ENCODE results near the gene POLR3E.

DNA sequence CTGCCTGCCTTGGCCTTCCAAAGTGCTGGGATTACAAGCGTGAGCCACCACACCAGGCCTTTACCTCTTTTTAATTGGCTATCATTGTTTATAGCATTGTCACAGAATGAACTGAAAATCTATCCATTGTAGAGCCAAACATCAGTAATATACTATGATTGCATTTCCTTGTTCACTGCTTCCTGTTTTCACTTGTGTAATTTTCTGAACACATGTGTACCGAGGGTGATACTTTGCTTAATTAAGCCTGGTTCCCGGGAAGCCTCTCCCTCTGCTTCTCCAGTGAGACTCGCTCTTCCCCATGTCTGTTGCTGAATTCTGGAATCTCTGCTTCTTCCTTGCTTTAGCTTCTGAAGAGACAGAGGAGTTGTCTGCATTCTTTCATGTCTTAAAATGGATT, 33.1 kb downstream of the POLR3E start:
- TF ChIP-seq, protein P1, sequence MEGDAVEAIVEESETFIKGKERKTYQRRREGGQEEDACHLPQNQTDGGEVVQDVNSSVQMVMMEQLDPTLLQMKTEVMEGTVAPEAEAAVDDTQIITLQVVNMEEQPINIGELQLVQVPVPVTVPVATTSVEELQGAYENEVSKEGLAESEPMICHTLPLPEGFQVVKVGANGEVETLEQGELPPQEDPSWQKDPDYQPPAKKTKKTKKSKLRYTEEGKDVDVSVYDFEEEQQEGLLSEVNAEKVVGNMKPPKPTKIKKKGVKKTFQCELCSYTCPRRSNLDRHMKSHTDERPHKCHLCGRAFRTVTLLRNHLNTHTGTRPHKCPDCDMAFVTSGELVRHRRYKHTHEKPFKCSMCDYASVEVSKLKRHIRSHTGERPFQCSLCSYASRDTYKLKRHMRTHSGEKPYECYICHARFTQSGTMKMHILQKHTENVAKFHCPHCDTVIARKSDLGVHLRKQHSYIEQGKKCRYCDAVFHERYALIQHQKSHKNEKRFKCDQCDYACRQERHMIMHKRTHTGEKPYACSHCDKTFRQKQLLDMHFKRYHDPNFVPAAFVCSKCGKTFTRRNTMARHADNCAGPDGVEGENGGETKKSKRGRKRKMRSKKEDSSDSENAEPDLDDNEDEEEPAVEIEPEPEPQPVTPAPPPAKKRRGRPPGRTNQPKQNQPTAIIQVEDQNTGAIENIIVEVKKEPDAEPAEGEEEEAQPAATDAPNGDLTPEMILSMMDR (IDR thresholded peaks at IDR 0.05) = no peak
- TF ChIP-seq POLR2AphosphoS5 (IDR thresholded peaks at IDR 0.05) = no peak
- no peak for TF ChIP-seq POLR2A (IDR thresholded peaks at IDR 0.05)

Measured in breast epithelium (tissue), 3 donors.